SK-MEL-5 (cell line): Measurements from ENCODE around the gene FXN. TPM values are rescaled to one million over a fixed set of nuclear protein-coding genes. Genes with fewer than 3 reads are reported as not detected.
"Not testable (repeated sequence)": the region's sequence is repeated elsewhere in the genome, so short reads cannot be mapped to it uniquely, and the experiment has no call there.

Source experiments
- DNase-seq: peaks from one replicate; pipeline ENCODE4 v3.0.0-alpha.2; 2016; ENCODE audit warnings: low read depth, low spot score
- in situ Hi-C: cut with HindIII; loops from 2 replicates; pipeline ENCODE4 v1.10.0; 2016; ENCODE audit warnings: low sequenced_read_pairs, high pct_unique_total_duplicates, low pct_unique_long_range_greater_than_20kb
- total RNA-seq: library from RNA; depleted of rRNA; stranded (reverse); fragments of >200 nt; shearing (Covaris generic); gene quantifications from 2 replicates; pipeline ENCODE4 v1.2.3, GENCODE V29; 2014

FXN gene
- total RNA-seq, 1 experiment from 2014 or later, result 6.8 TPM

- no peak for DNase-seq
- in situ Hi-C loops, result loop anchor here (25.0 kb wide), 1 partner anchor 102 kb away; no protein-coding TSS in a partner anchor
Observed at GRCh38 chr9:69085569-69086283, 50.2 kb downstream of the FXN start.

- no peak for DNase-seq
- in situ Hi-C loops, result loop anchor here (25.0 kb wide), 1 partner anchor 101 kb away; no protein-coding TSS in a partner anchor
Observed at GRCh38 chr9:69086312-69086711, 50.8 kb downstream of the FXN start.

GRCh38 chr9:69086769-69087168 lies 51.2 kb downstream of the FXN start:
- no peak for DNase-seq
- in situ Hi-C loops, result loop anchor here (25.0 kb wide), 1 partner anchor 101 kb away; no protein-coding TSS in a partner anchor

GRCh38 chr9:69089082-69089481 lies 53.5 kb downstream of the FXN start:
- DNase-seq, result no peak
- in situ Hi-C loops, result loop anchor here (25.0 kb wide), 1 partner anchor 98 kb away; no protein-coding TSS in a partner anchor

- in situ Hi-C loops, result loop anchor here (25.0 kb wide), 1 partner anchor 98 kb away; no protein-coding TSS in a partner anchor
- DNase-seq, result no peak
Observed at GRCh38 chr9:69089491-69089890, 53.9 kb downstream of the FXN start.

- no peak for DNase-seq
- in situ Hi-C loops, result loop anchor here (25.0 kb wide), 1 partner anchor 97 kb away; no protein-coding TSS in a partner anchor
Observed at GRCh38 chr9:69090140-69090750, 54.7 kb downstream of the FXN start.

- in situ Hi-C loops, result loop anchor here (25.0 kb wide), 1 partner anchor 96 kb away; no protein-coding TSS in a partner anchor
- DNase-seq, result no peak
Observed at GRCh38 chr9:69090946-69091345, 55.4 kb downstream of the FXN start.

GRCh38 chr9:69093471-69094103 lies 58.0 kb downstream of the FXN start:
- in situ Hi-C loops, result loop anchor here (25.0 kb wide), 1 partner anchor 94 kb away; no protein-coding TSS in a partner anchor
- DNase-seq, result no peak

GRCh38 chr9:69094361-69095135 lies 59.0 kb downstream of the FXN start:
- in situ Hi-C loops, result loop anchor here (25.0 kb wide), 1 partner anchor 93 kb away; no protein-coding TSS in a partner anchor
- DNase-seq, result not testable (repeated sequence)

GRCh38 chr9:69097064-69097463 lies 61.5 kb downstream of the FXN start:
- DNase-seq, result no peak
- in situ Hi-C loops, result loop anchor here (25.0 kb wide), 1 partner anchor 90 kb away; no protein-coding TSS in a partner anchor

GRCh38 chr9:69097923-69098593 lies 62.5 kb downstream of the FXN start:
- DNase-seq, result no peak
- in situ Hi-C loops, result loop anchor here (25.0 kb wide), 1 partner anchor 89 kb away; no protein-coding TSS in a partner anchor

GRCh38 chr9:69103348-69103996 lies 67.9 kb downstream of the FXN start:
- DNase-seq, in situ Hi-C loops: not testable (repeated sequence)

- DNase-seq, result no peak
- in situ Hi-C loops, result no loop called here
Observed at GRCh38 chr9:69104830-69105527, 69.4 kb downstream of the FXN start.

GRCh38 chr9:69107771-69108170 lies 72.2 kb downstream of the FXN start:
- in situ Hi-C loops, result no loop called here

GRCh38 chr9:69108706-69109105 lies 73.2 kb downstream of the FXN start:
- in situ Hi-C loops, DNase-seq: not testable (repeated sequence)

More at GRCh38 chr9:69107771-69108170, 72.2 kb downstream of the FXN start:
- DNase-seq, result no peak

- in situ Hi-C loops, result no loop called here
- DNase-seq, result no peak
Observed at GRCh38 chr9:69109152-69109551, 73.6 kb downstream of the FXN start.
